OCI-LY1 (cell line): ENCODE results near the gene RALGPS1.

Experiments used
- H2AFZ ChIP-seq: fragments of 200-600 bp; sonication (generic), shearing (Covaris generic); 2 replicates; pipeline ENCODE4 v1.6.0; 2014; ENCODE audit warnings: antibody characterized with exemption, mild to moderate bottlenecking, low read length
- H3F3A ChIP-seq: fragments of 200-600 bp; sonication (generic), shearing (Covaris generic); 2 replicates; pipeline ENCODE4 v1.6.0; 2014; ENCODE audit warnings: mild to moderate bottlenecking, antibody characterized with exemption, low read length, moderate library complexity; ENCODE audit not compliant: insufficient read depth
- H3K27ac ChIP-seq: fragments of 200-600 bp; sonication (generic); 2 replicates; pipeline ENCODE4 v1.5.1; 2014; ENCODE audit warnings: low read length, mixed run types, mild to moderate bottlenecking, low read depth; ENCODE audit not compliant: poor library complexity, severe bottlenecking
- H3K27me3 ChIP-seq: fragments of 200-600 bp; sonication (generic); 2 replicates; pipeline ENCODE4 v1.6.0; 2014; ENCODE audit warnings: antibody characterized with exemption, mild to moderate bottlenecking, low read length, moderate library complexity; ENCODE audit not compliant: insufficient read depth
- H3K36me3 ChIP-seq: fragments of 200-600 bp; sonication (generic); 2 replicates; pipeline ENCODE4 v1.6.1; 2014; ENCODE audit warnings: mild to moderate bottlenecking, antibody characterized with exemption, low read length, moderate library complexity, mixed read lengths; ENCODE audit not compliant: insufficient read depth
- H3K4me1 ChIP-seq: fragments of 200-600 bp; sonication (generic); 2 replicates; pipeline ENCODE4 v1.5.1; 2014; ENCODE audit warnings: mild to moderate bottlenecking, low read length, moderate library complexity; ENCODE audit not compliant: insufficient read depth, severe bottlenecking
- H3K4me2 ChIP-seq: fragments of 200-600 bp; sonication (generic), shearing (Covaris generic); 2 replicates; pipeline ENCODE4 v1.6.1; 2014; ENCODE audit warnings: low read length
- H3K4me3 ChIP-seq: fragments of 200-600 bp; sonication (generic); 2 replicates; pipeline ENCODE4 v1.5.1; 2014; ENCODE audit warnings: low read length, low read depth, mild to moderate bottlenecking, mixed read lengths; ENCODE audit not compliant: poor library complexity, severe bottlenecking
- H3K79me2 ChIP-seq: fragments of 200-600 bp; shearing (Covaris generic); 2 replicates; pipeline ENCODE4 v1.6.1; 2016; ENCODE audit warnings: mixed run types, low read length, mixed read lengths; ENCODE audit not compliant: insufficient read depth
- H3K9ac ChIP-seq: fragments of 200-600 bp; sonication (generic), shearing (Covaris generic); 2 replicates; pipeline ENCODE4 v1.6.1; 2014; ENCODE audit warnings: mild to moderate bottlenecking, low read length, mixed read lengths
- H3K9me2 ChIP-seq: fragments of 200-600 bp; sonication (generic), shearing (Covaris generic); 2 replicates; pipeline ENCODE4 v1.6.1; 2014; ENCODE audit warnings: low read depth, mild to moderate bottlenecking, low read length, mixed read lengths
- H3K9me3 ChIP-seq: fragments of 200-600 bp; shearing (Covaris generic); 2 replicates; pipeline ENCODE4 v1.6.1; 2014; ENCODE audit warnings: low read length, mixed read lengths
- H4K20me1 ChIP-seq: fragments of 200-600 bp; sonication (generic), shearing (Covaris generic); 2 replicates; pipeline ENCODE4 v1.6.0; 2016; ENCODE audit warnings: mild to moderate bottlenecking, low read length; ENCODE audit not compliant: insufficient read depth
- EZH2 ChIP-seq: fragments of 200-600 bp; sonication (generic), shearing (Covaris generic); IDR thresholded peaks from 2 replicates; pipeline ENCODE4 v1.8.0; 2017; ENCODE audit warnings: borderline replicate concordance, mixed run types, mild to moderate bottlenecking, antibody characterized with exemption, low read length, moderate library complexity, mixed read lengths
- TF ChIP-seq, protein P1 (sequence below): fragments of 200-600 bp; sonication (generic), shearing (Covaris generic); IDR thresholded peaks from 2 replicates; pipeline ENCODE4 v1.5.1; 2017; ENCODE audit warnings: mild to moderate bottlenecking, antibody characterized with exemption, low read length, moderate library complexity, mixed read lengths

The RALGPS1 gene

DNA sequence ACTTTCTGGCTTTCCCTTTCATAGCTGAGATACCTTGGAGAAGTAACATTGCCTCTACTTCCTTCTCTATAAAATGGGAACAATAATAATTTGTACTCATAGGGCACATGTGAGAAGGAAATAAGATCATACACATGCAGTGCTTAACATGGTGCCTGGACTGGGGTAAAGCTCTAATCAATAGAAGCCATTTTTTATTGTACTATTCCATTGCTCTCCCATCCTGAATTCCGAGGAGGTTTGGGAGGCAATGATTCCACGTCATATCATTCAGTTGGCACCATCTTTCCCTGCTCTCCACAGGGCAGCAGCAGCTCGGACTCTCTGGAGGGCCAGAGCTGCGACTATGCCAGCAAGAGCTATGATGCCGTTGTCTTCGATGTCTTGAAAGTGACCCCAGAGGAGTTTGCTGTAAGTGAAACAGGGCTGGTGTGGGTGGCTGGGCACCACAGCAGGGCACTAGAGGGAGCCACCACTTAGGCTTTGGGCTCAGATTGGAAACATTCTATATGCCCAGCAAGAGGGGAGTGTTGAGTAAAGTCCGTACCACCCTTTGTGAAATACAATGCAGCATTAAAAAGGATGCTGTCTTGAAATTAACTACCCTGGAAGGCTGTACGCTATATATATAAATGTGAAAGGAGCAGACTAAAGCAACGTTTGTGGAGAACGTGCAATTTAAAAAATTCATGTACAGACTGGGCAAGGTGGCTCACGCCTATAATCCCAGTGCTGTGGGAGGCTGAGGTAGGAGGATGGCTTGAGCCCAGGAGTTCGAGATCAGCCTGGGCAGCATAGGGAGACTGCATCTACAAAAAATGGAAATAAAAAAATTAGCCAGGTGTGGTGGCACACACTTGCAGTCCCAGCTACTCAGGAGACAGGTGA is 51.2 kb downstream of the RALGPS1 start:
- Histone ChIP-seq H3K79me2 (no peaks in the 10 kb centered on the region), H3K27ac (no peak overlapping the region), H4K20me1 (no peaks in the 10 kb centered on the region), H3K9me2 (no peaks in the 10 kb centered on the region), H3K27me3 (no peaks in the 10 kb centered on the region), H3K4me3 (no peak overlapping the region), H3K9ac (no peak overlapping the region), H3K4me1 (no peaks in the 10 kb centered on the region), H3K4me2 (no peak overlapping the region), H2AFZ (no peak overlapping the region), H3K36me3 (no peaks in the 10 kb centered on the region), H3K9me3 (no peaks in the 10 kb centered on the region), H3F3A (no peaks in the 10 kb centered on the region)
- no peak for TF ChIP-seq EZH2
- TF ChIP-seq, protein P1, sequence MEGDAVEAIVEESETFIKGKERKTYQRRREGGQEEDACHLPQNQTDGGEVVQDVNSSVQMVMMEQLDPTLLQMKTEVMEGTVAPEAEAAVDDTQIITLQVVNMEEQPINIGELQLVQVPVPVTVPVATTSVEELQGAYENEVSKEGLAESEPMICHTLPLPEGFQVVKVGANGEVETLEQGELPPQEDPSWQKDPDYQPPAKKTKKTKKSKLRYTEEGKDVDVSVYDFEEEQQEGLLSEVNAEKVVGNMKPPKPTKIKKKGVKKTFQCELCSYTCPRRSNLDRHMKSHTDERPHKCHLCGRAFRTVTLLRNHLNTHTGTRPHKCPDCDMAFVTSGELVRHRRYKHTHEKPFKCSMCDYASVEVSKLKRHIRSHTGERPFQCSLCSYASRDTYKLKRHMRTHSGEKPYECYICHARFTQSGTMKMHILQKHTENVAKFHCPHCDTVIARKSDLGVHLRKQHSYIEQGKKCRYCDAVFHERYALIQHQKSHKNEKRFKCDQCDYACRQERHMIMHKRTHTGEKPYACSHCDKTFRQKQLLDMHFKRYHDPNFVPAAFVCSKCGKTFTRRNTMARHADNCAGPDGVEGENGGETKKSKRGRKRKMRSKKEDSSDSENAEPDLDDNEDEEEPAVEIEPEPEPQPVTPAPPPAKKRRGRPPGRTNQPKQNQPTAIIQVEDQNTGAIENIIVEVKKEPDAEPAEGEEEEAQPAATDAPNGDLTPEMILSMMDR: peak; percentile 88

DNA sequence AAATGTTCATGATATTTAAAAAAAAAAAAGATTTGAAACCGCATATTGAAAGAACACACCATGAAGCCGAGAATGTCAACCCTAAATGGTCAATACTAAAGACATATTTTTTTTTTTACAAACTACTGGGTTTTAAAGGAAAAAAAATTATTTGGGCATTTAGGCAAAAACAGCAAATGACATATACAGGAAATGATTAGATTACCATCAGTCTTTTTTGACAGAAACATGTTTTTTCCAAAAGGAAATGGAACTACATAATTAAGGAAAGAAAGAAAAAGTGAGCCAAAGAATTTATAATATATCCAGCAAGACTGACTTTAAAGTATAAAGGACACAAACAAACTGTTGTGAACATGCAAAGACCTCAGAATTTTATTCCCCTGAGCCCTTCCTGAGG is 56.7 kb downstream of the RALGPS1 start:
- no peak overlapping the region for H3K9ac ChIP-seq
- no peaks in the 10 kb centered on the region for H3K9me3 ChIP-seq
- H4K20me1 ChIP-seq: no peaks in the 10 kb centered on the region
- no peaks in the 10 kb centered on the region for H3K36me3 ChIP-seq
- no peak overlapping the region for H3K4me2 ChIP-seq
- no peak overlapping the region for H3K27ac ChIP-seq
- no peaks in the 10 kb centered on the region for H3K4me1 ChIP-seq
- TF ChIP-seq EZH2: no peak
- TF ChIP-seq, protein P1: no peak
- no peaks in the 10 kb centered on the region for H3K27me3 ChIP-seq
- no peaks in the 10 kb centered on the region for H3F3A ChIP-seq
- no peak overlapping the region for H3K4me3 ChIP-seq
- H3K9me2 ChIP-seq: no peaks in the 10 kb centered on the region
- H2AFZ ChIP-seq: no peak overlapping the region
- no peaks in the 10 kb centered on the region for H3K79me2 ChIP-seq

DNA sequence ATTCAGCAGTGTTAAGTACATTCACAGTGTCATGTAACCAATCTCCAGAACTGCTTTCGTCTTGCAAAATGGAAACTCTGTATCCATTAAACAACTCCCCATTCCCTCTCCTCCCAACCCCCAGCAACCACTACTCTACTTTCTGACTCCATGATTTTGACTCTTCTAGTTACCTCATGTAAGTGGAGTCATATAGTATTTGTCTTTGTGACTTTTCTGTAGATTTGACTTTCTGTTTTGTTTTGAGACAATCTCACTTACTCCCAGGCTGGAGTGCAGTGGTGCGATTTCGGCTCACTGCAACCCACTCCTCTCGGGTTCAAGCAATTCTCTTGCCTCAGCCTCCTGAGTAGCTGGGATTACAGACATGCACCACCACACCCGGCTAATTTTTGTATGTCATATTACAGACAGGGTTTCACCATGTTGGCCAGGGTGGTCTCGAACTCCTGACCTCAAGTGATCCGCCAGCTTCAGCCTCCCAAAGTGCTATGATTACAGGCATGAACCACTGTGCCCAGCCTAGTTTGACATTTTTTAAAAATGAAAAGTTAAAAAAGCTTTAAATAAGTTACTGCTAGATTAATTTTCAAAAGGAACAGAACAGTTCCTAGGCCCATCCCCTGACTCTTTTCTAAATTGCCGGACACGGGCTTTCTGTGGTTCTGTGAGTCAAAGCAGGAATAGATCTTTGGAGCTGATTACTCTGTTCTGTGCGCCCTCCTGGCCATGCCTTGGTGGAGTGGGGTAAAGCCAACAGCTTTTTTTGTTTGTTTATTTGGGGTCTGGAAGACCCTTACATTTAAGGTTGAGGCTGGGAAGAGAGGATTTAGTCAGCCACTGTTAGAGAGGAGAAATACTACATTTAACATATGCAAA is 59.3 kb downstream of the RALGPS1 start:
- H3K9ac ChIP-seq: no peak overlapping the region
- no peak overlapping the region for H3K4me3 ChIP-seq
- H3K4me1 ChIP-seq: no peaks in the 10 kb centered on the region
- TF ChIP-seq, protein P1: no peak
- no peak for TF ChIP-seq EZH2
- H3K4me2 ChIP-seq: no peak overlapping the region
- no peaks in the 10 kb centered on the region for H3K9me3 ChIP-seq
- H2AFZ ChIP-seq: no peak overlapping the region
- no peaks in the 10 kb centered on the region for H4K20me1 ChIP-seq
- no peak overlapping the region for H3K27ac ChIP-seq
- no peaks in the 10 kb centered on the region for H3K9me2 ChIP-seq
- H3K36me3 ChIP-seq: no peaks in the 10 kb centered on the region
- no peaks in the 10 kb centered on the region for H3K79me2 ChIP-seq
- no peaks in the 10 kb centered on the region for H3K27me3 ChIP-seq
- H3F3A ChIP-seq: no peaks in the 10 kb centered on the region
